Endothelial cell of umbilical vein (primary cell): ENCODE results near the gene SCAF11. TPM values are rescaled to one million over a fixed set of nuclear protein-coding genes. Genes with fewer than 3 reads are reported as not detected.
A peak's percentile ranks its signal among the peaks of the same experiment; 100 is the strongest.

ENCODE experiments used
- BruUV-seq: library from RNA; stranded (reverse); fragments of 400-500 nt; replicated peaks from 2 replicates; lab custom pipeline; 2021; lab: Mats Ljungman, UMichigan
- CTCF ChIA-PET: fragments of 300-600, 350-600 bp; sonication (Branson Sonifier 250); formaldehyde crosslinking; loops from one replicate; lab custom pipeline; 2021; ENCODE audit warnings: antibody characterized with exemption, inconsistent platforms; lab: Charles Lee
- POLR2A ChIA-PET: fragments of 300-600, 350-600 bp; sonication (Branson Sonifier 250); formaldehyde crosslinking; loops from one replicate; lab custom pipeline; 2021; ENCODE audit warnings: antibody characterized with exemption, inconsistent platforms; lab: Charles Lee
- DNase-seq: peaks from one replicate; pipeline ENCODE4 v3.0.0-alpha.2; 2011; ENCODE audit warnings: low read depth, low spot score
- FAIRE-seq: peaks from 2 replicates; lab custom pipeline; 2011; peaks lifted over from hg19 to GRCh38; lab: Jason Lieb, UNC
- H2AFZ ChIP-seq: 2 replicates; pipeline ENCODE4 v1.6.0; 2012; ENCODE audit warnings: low read depth, low read length, control low read depth, inconsistent platforms
- H3K27ac ChIP-seq: 2 replicates; pipeline ENCODE4 v1.5.1; 2011; ENCODE audit warnings: low read depth, mild to moderate bottlenecking, control low read depth, low read length, moderate library complexity; ENCODE audit not compliant: insufficient read depth
- H3K27me3 ChIP-seq, 2 experiments: 2 replicates each; pipeline versions ENCODE4 v1.6.0 to v1.6.1; 2011; ENCODE audit warnings: low read length in 2 of 2, mixed read lengths in 1 of 2; ENCODE audit not compliant: control insufficient read depth in 2 of 2, insufficient read depth in 2 of 2
- H3K36me3 ChIP-seq, 2 experiments: 2 replicates in 1 of 2; 3 replicates in 1 of 2; pipeline ENCODE4 v1.5.1; 2011; ENCODE audit warnings: low read length in 2 of 2, mild to moderate bottlenecking in 1 of 2, moderate library complexity in 1 of 2; ENCODE audit not compliant: control insufficient read depth in 2 of 2, insufficient read depth in 2 of 2; ENCODE audit errors: extremely low read depth in 1 of 2
- H3K4me1 ChIP-seq: 3 replicates; pipeline ENCODE4 v1.5.1; 2011; ENCODE audit warnings: mild to moderate bottlenecking, low read length; ENCODE audit not compliant: control insufficient read depth, insufficient read depth; ENCODE audit errors: extremely low read depth
- H3K4me2 ChIP-seq: 2 replicates; pipeline ENCODE4 v1.6.1; 2011; ENCODE audit warnings: low read length, control low read depth, mixed read lengths; ENCODE audit not compliant: insufficient read depth
- H3K4me3 ChIP-seq, 3 experiments: fragments of 200-600 bp in 1 of 3; sonication (generic), shearing (Covaris generic) in 1 of 3; replicated peaks in 1 of 3; 2 replicates each; pipeline ENCODE4 v1.5.1; 2011 to 2016; ENCODE audit warnings: control low read depth in 3 of 3, low read length in 3 of 3, mild to moderate bottlenecking in 2 of 3, inconsistent platforms in 1 of 3, low read depth in 1 of 3, moderate library complexity in 1 of 3; ENCODE audit not compliant: insufficient read depth in 1 of 3
- H3K79me2 ChIP-seq: 2 replicates; pipeline ENCODE4 v1.6.0; 2012; ENCODE audit warnings: low read length, inconsistent platforms; ENCODE audit not compliant: control insufficient read depth, insufficient read depth
- H3K9ac ChIP-seq: replicated peaks from 2 replicates; pipeline ENCODE3; 2011; ENCODE audit warnings: low read length, control low read depth; ENCODE audit not compliant: insufficient read depth; ENCODE audit errors: extremely low read depth
- H3K9me1 ChIP-seq: replicated peaks from 3 replicates; pipeline ENCODE4 v1.6.0; 2011; ENCODE audit warnings: mild to moderate bottlenecking, low read length; ENCODE audit not compliant: control insufficient read depth, insufficient read depth; ENCODE audit errors: extremely low read depth
- H3K9me3 ChIP-seq: replicated peaks from 2 replicates; pipeline ENCODE4 v1.5.1; 2012; ENCODE audit warnings: low read length, inconsistent platforms; ENCODE audit not compliant: control insufficient read depth, insufficient read depth
- H4K20me1 ChIP-seq: replicated peaks from 2 replicates; pipeline ENCODE3; 2011; ENCODE audit warnings: mild to moderate bottlenecking, low read length; ENCODE audit not compliant: control insufficient read depth, insufficient read depth; ENCODE audit errors: extremely low read depth
- CTCF ChIP-seq, 2 donors: IDR thresholded peaks; 1 replicate in 1 of 2; 2 replicates in 1 of 2; pipeline ENCODE4 v1.5.1; 2011; ENCODE audit warnings: low read length in 2 of 2, mild to moderate bottlenecking in 2 of 2, moderate library complexity in 2 of 2, control low read depth in 1 of 2, inconsistent platforms in 1 of 2, low read depth in 1 of 2; ENCODE audit not compliant: insufficient read depth in 1 of 2; ENCODE audit errors: extremely low read depth in 1 of 2
- EZH2 ChIP-seq: IDR thresholded peaks from 2 replicates; pipeline ENCODE4 v1.6.1; 2012; ENCODE audit warnings: borderline replicate concordance, low read depth, mild to moderate bottlenecking, moderate library complexity, low read length, inconsistent platforms; ENCODE audit not compliant: severe bottlenecking
- FOS ChIP-seq: IDR thresholded peaks from 2 replicates; pipeline ENCODE4 v1.6.1; 2011; ENCODE audit warnings: mild to moderate bottlenecking, low read length, moderate library complexity, borderline replicate concordance; ENCODE audit not compliant: insufficient read depth
- GATA2 ChIP-seq: IDR thresholded peaks from 2 replicates; pipeline ENCODE4 v1.7.0; 2011; ENCODE audit warnings: low read depth, mild to moderate bottlenecking, moderate library complexity, mixed read lengths, low read length; ENCODE audit not compliant: insufficient read length, insufficient read depth
- JUN ChIP-seq: IDR thresholded peaks from 2 replicates; pipeline ENCODE4 v1.6.1; 2011; ENCODE audit warnings: borderline replicate concordance, low read depth; ENCODE audit not compliant: insufficient read length, insufficient read depth
- MAX ChIP-seq: IDR thresholded peaks from 2 replicates; pipeline ENCODE4 v1.6.1; 2011; ENCODE audit not compliant: insufficient read depth, insufficient read length
- MYC ChIP-seq: IDR thresholded peaks from one replicate; pipeline ENCODE4 v1.6.1; 2011; ENCODE audit warnings: mild to moderate bottlenecking, low read depth, low read length
- POLR2A ChIP-seq: IDR thresholded peaks from 2 replicates; pipeline ENCODE4 v1.6.1; 2012; ENCODE audit warnings: low read depth, mild to moderate bottlenecking, control low read depth, low read length
- POLR2AphosphoS5 ChIP-seq: IDR thresholded peaks from 2 replicates; pipeline ENCODE4 v1.6.1; 2012; ENCODE audit warnings: low read depth, mild to moderate bottlenecking, control low read depth, low read length, moderate library complexity; ENCODE audit not compliant: insufficient read depth
- dilution Hi-C: fragments of 300-500 bp; cut with MboI; formaldehyde crosslinking; loops from one replicate; pipeline ENCODE4 v1.15.0; 2019; ENCODE audit warnings: low sequenced_read_pairs; ENCODE audit not compliant: extremely low pct_ligation_motif_present
- intact Hi-C: fragments of 100-400 bp; cut with micrococcal nuclease; formaldehyde crosslinking; loops from one replicate; pipeline ENCODE4 v1.10.0; 2022
- polyA plus RNA-seq, 4 experiments: library from polyadenylated mRNA; depleted of rRNA in 3 of 4; stranded (reverse) in 3 of 4; unstranded in 1 of 4; fragments of >200 nt; gene quantifications; 2 replicates each; pipeline versions ENCODE4 v1.2.1 to v1.2.3, GENCODE V29; 2011 to 2012; ENCODE audit warnings: missing spikeins in 1 of 4
- total RNA-seq: library from RNA; stranded (reverse); gene quantifications from 2 replicates; pipeline ENCODE4 v1.2.3, GENCODE V29; 2021

The SCAF11 gene
- total and polyA plus RNA-seq, 2 donors (not counting 3 experiments of a cell fraction or from before 2014, with no cell fraction given): 20.9 to 109 TPM

- H3K36me3 ChIP-seq: no peaks in the 10 kb centered on the region
- ChIA-PET CTCF (interaction anchor here (0.7 to 2.9 kb wide), 10 partner anchors 9 to 446 kb away, joined by 3 to 18 read pairs (median 4); no protein-coding TSS in a partner anchor), POLR2A (interaction anchor here (0.7 kb wide), 1 partner anchor 152 kb away, joined by 3 read pairs; no protein-coding TSS in a partner anchor)
- H2AFZ ChIP-seq: peak overlapping the region; percentile 50
- peaks cover 54% of the 10 kb centered on the region for H3K79me2 ChIP-seq
- H3K4me2 ChIP-seq: peak overlapping the region; percentile 99
- peaks cover 5% of the 10 kb centered on the region for H4K20me1 ChIP-seq
- H3K9ac ChIP-seq: peak overlapping the region; percentile 93
- TF ChIP-seq MAX (no peak), POLR2A (peak; percentile 61)
- intact Hi-C loops: loop anchor here (1.0 to 10.0 kb wide), 13 partner anchors 17 to 1032 kb away; no protein-coding TSS in a partner anchor
- dilution Hi-C loops: no loop called here
- H3K9me3 ChIP-seq: no peaks in the 10 kb centered on the region
- H3K4me3 ChIP-seq: peak overlapping the region; percentile 56 to 91 (median 86)
- DNase-seq (peak; percentile 55), FAIRE-seq (peak; percentile 81)
- peaks cover 16% of the 10 kb centered on the region for H3K4me1 ChIP-seq
- peak overlapping the region; percentile 79 for H3K27ac ChIP-seq
- no TSS peak for BruUV-seq
- no peaks in the 10 kb centered on the region for H3K27me3 ChIP-seq
- no peaks in the 10 kb centered on the region for H3K9me1 ChIP-seq
These were observed 480 bp downstream of the SCAF11 start for GRCh38 chr12:45989721-45990467.

- ChIA-PET POLR2A (no interaction called here), CTCF (interaction anchor here (0.7 to 2.9 kb wide), 8 partner anchors 9 to 445 kb away, joined by 3 to 18 read pairs (median 4); no protein-coding TSS in a partner anchor)
- Histone ChIP-seq H3K27me3 (no peaks in the 10 kb centered on the region), H4K20me1 (peaks cover 5% of the 10 kb centered on the region), H3K27ac (peak overlapping the region; percentile 79), H3K79me2 (peaks cover 60% of the 10 kb centered on the region), H3K9ac (peak overlapping the region; percentile 93), H3K36me3 (no peaks in the 10 kb centered on the region), H2AFZ (no peak overlapping the region), H3K4me1 (peaks cover 16% of the 10 kb centered on the region), H3K4me2 (peak overlapping the region; percentile 99), H3K9me1 (no peaks in the 10 kb centered on the region), H3K4me3 (peak overlapping the region; percentile 56 to 91 (median 86)), H3K9me3 (no peaks in the 10 kb centered on the region)
- intact Hi-C loops: loop anchor here (2.0 kb wide), 1 partner anchor 16 kb away; no protein-coding TSS in a partner anchor
- FAIRE-seq (no peak), DNase-seq (no peak)
- no peak for TF ChIP-seq MAX
- TF ChIP-seq MYC: no peak
- no peak for TF ChIP-seq POLR2AphosphoS5
- TF ChIP-seq POLR2A: no peak
- no peak for TF ChIP-seq EZH2
- no peak for TF ChIP-seq JUN
- no peak for TF ChIP-seq CTCF (IDR thresholded peaks at IDR 0.05; ENCODE audit: extremely low read depth in 1 of 2, insufficient read depth in 1 of 2, low read depth in 1 of 2, low read length in 2 of 2)
- TF ChIP-seq FOS: no peak
- no peak for TF ChIP-seq GATA2
- BruUV-seq: TSS peak; percentile 30
- dilution Hi-C loops: no loop called here
These were observed 1.1 kb downstream of the SCAF11 start for GRCh38 chr12:45989287-45989686.
